SK-N-MC (cell line): ENCODE results near the gene FES.
"Not testable (repeated sequence)": the region's sequence is repeated elsewhere in the genome, so short reads cannot be mapped to it uniquely, and the experiment has no call there.

ENCODE experiments used
- DNase-seq: peaks from one replicate; pipeline ENCODE4 v3.0.0-alpha.2; 2011; ENCODE audit warnings: low read depth, low spot score
- H3K27ac ChIP-seq: fragments of 200-600 bp; sonication (generic); 2 replicates; pipeline ENCODE4 v1.5.1; 2016; ENCODE audit warnings: mixed run types
- H3K36me3 ChIP-seq: fragments of 200-600 bp; sonication (generic); 2 replicates; pipeline ENCODE4 v1.6.1; 2017; ENCODE audit warnings: antibody characterized with exemption, low read length, mixed read lengths; ENCODE audit not compliant: insufficient read depth
- H3K4me3 ChIP-seq: fragments of 200-600 bp; sonication (generic); 2 replicates; pipeline ENCODE4 v1.5.1; 2016
- H3K9ac ChIP-seq: fragments of 200-600 bp; sonication (generic); 2 replicates; pipeline ENCODE4 v1.8.0; 2017; ENCODE audit warnings: mixed run types, mixed read lengths; ENCODE audit not compliant: insufficient read length
- H3K9me3 ChIP-seq: fragments of 200-600 bp; sonication (generic); 2 replicates; pipeline ENCODE4 v1.6.1; 2017; ENCODE audit warnings: low read depth, mild to moderate bottlenecking, antibody characterized with exemption, low read length, moderate library complexity, mixed read lengths
- EZH2 ChIP-seq: fragments of 200-600 bp; sonication (generic); IDR thresholded peaks from one replicate; pipeline ENCODE4 v1.6.1; 2017; ENCODE audit warnings: antibody characterized with exemption
- FOXP2 ChIP-seq: optimal IDR thresholded peaks from 2 replicates; pipeline ENCODE3; 2011; ENCODE audit warnings: mild to moderate bottlenecking, moderate library complexity; ENCODE audit not compliant: insufficient read depth; ENCODE audit errors: extremely low read length, control extremely low read depth
- POLR2AphosphoS5 ChIP-seq: IDR thresholded peaks from 2 replicates; pipeline ENCODE4 v1.6.1; 2012; ENCODE audit warnings: mild to moderate bottlenecking, low read depth, low read length, borderline replicate concordance

FES gene

GRCh38 chr15:90889736-90890456, 5.6 kb downstream of the FES start:
- no peak overlapping the region for H3K27ac ChIP-seq
- TF ChIP-seq EZH2, result no peak
- TF ChIP-seq POLR2AphosphoS5, result no peak
- no peak for TF ChIP-seq FOXP2
- H3K4me3 ChIP-seq, result no peak overlapping the region
- H3K9me3 ChIP-seq, result no peaks in the 10 kb centered on the region
- no peak for DNase-seq
- no peaks in the 10 kb centered on the region for H3K36me3 ChIP-seq
- no peak overlapping the region for H3K9ac ChIP-seq

GRCh38 chr15:90890839-90891238, 6.5 kb downstream of the FES start:
- no peak overlapping the region for H3K4me3 ChIP-seq
- H3K9ac ChIP-seq, result no peak overlapping the region
- DNase-seq, result no peak
- no peak overlapping the region for H3K27ac ChIP-seq
- TF ChIP-seq EZH2 (no peak), POLR2AphosphoS5 (no peak), FOXP2 (no peak)
- H3K9me3 ChIP-seq, result no peaks in the 10 kb centered on the region
- H3K36me3 ChIP-seq, result no peaks in the 10 kb centered on the region

- Histone ChIP-seq H3K36me3 (no peaks in the 10 kb centered on the region), H3K27ac (no peak overlapping the region), H3K9ac (no peak overlapping the region), H3K9me3 (no peaks in the 10 kb centered on the region), H3K4me3 (no peak overlapping the region)
- no peak for DNase-seq
- TF ChIP-seq FOXP2 (no peak), POLR2AphosphoS5 (no peak)
Measured at GRCh38 chr15:90891346-90891949, 7.1 kb downstream of the FES start.

GRCh38 chr15:90892023-90892422, 7.7 kb downstream of the FES start:
- no peaks in the 10 kb centered on the region for H3K9me3 ChIP-seq
- H3K9ac ChIP-seq, result no peak overlapping the region
- no peak for TF ChIP-seq FOXP2
- TF ChIP-seq EZH2, result no peak
- no peak for TF ChIP-seq POLR2AphosphoS5
- no peak overlapping the region for H3K27ac ChIP-seq
- no peak overlapping the region for H3K4me3 ChIP-seq
- DNase-seq, result no peak
- H3K36me3 ChIP-seq, result no peaks in the 10 kb centered on the region

GRCh38 chr15:90892498-90893174, 8.3 kb downstream of the FES start:
- no peaks in the 10 kb centered on the region for H3K36me3 ChIP-seq
- no peak overlapping the region for H3K4me3 ChIP-seq
- no peaks in the 10 kb centered on the region for H3K9me3 ChIP-seq
- no peak for DNase-seq
- TF ChIP-seq POLR2AphosphoS5, result no peak
- TF ChIP-seq FOXP2, result no peak
- TF ChIP-seq EZH2, result no peak
- no peak overlapping the region for H3K9ac ChIP-seq
- no peak overlapping the region for H3K27ac ChIP-seq

GRCh38 chr15:90893175-90894090, 9.1 kb downstream of the FES start:
- Histone ChIP-seq H3K27ac (no peak overlapping the region), H3K9ac (no peak overlapping the region), H3K4me3 (no peak overlapping the region), H3K9me3 (no peaks in the 10 kb centered on the region), H3K36me3 (no peaks in the 10 kb centered on the region)
- DNase-seq, result no peak
- TF ChIP-seq POLR2AphosphoS5, result no peak
- TF ChIP-seq EZH2, result no peak
- TF ChIP-seq FOXP2, result no peak

- Histone ChIP-seq H3K4me3 (no peak overlapping the region), H3K9ac (no peak overlapping the region), H3K27ac (no peak overlapping the region), H3K9me3 (no peaks in the 10 kb centered on the region), H3K36me3 (no peaks in the 10 kb centered on the region)
- TF ChIP-seq POLR2AphosphoS5 (no peak), FOXP2 (no peak), EZH2 (no peak)
- DNase-seq, result no peak
Measured at GRCh38 chr15:90895571-90896117, 11.3 kb downstream of the FES start.

- not testable (repeated sequence) for H3K9ac ChIP-seq, DNase-seq, H3K36me3 ChIP-seq, H3K4me3 ChIP-seq, H3K9me3 ChIP-seq, H3K27ac ChIP-seq
Measured at GRCh38 chr15:90897131-90897655, 12.9 kb downstream of the FES start.
